ENCODE results near the gene ZNF200.

The ZNF200 gene

DNA sequence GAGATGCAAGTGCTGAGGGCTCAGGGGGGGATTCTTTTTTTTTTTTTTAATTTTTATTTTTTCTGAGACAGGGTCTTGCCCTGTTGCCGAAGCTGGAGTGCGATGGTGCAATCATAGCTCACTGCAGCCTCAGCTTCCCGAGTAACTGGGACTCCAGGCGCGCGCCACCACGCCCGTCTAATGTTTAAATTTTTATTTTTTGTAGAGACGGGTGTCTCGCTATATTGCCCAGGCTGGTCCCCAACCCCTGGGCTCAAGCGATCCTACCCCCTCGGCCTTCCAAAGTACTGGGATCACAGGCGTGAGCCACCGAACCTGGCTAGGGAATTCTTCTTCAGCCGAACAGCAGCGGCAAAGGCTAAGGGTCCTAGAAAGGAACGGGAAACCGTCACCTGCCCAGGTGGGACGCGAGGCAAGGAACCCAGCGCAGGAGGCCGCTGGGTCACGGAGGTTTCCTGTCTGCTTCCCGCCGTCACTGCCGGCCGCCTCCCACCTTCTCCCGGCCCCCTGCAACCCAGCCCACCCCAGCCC, 60.3 kb downstream of the ZNF200 start:
- DNase-seq, result no peak

DNA sequence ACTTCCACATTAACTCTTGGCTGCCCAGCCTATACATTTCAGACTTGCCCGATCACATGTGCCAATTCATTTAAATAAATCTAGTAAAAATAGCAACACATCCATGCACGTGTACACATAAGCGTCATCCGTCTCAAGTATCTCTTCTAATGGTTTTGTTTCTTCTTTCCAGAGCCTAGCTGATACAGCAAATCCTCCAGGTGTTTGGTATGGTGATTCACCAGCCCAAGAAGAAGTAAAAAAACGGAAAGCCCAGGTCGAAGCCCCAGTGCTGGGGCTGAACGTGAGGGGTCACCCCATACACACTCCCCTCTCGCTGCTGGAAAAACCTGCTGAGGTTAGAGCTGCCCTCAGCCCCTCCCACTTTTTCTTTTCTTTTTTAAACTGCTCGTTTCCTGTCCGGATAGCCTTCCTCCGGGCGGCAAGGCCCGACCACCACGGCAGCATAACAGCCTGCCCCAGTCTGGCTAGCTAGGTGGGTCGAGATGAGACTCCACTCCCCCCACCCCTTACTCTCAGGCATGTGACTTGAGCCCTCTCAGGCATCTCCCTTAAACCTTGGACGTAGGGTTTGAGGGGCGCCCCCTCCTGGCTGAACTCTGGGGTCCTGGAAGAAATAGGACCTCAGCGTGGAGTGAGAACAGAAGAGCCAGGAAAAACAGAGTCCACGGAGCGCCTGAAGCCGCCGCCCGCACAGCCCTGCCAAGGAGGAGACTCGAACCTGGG, 60.9 kb downstream of the ZNF200 start:
- peak in 1 of 2 experiments; percentile 66 for DNase-seq
